Nephron progenitor cell (in vitro differentiated cells): ENCODE data around the gene ACACA.
A peak's percentile ranks its signal among the peaks of the same experiment; 100 is the strongest.

Source experiments
- DNase-seq: peaks from one replicate; pipeline ENCODE4 v3.0.0; 2021
- H3K27ac Mint-ChIP-seq: 2 replicates; pipeline ENCODE4 v1.8.0; 2021; ENCODE audit warnings: mild to moderate bottlenecking, moderate library complexity, mixed read lengths
- H3K27me3 Mint-ChIP-seq: 2 replicates; pipeline ENCODE4 v1.8.0; 2021; ENCODE audit warnings: mild to moderate bottlenecking, low read depth, mixed read lengths; ENCODE audit not compliant: poor library complexity
- H3K36me3 Mint-ChIP-seq: 2 replicates; pipeline ENCODE4 v1.8.0; 2021; ENCODE audit warnings: low read depth, mixed read lengths
- H3K4me1 Mint-ChIP-seq: 2 replicates; pipeline ENCODE4 v1.8.0; 2021; ENCODE audit warnings: mixed read lengths
- H3K4me3 Mint-ChIP-seq: 2 replicates; pipeline ENCODE4 v1.8.0; 2021; ENCODE audit warnings: mild to moderate bottlenecking, moderate library complexity, mixed read lengths
- H3K9me3 Mint-ChIP-seq: 2 replicates; pipeline ENCODE4 v1.8.0; 2021; ENCODE audit warnings: mild to moderate bottlenecking, moderate library complexity, mixed read lengths
- TF ChIP-seq, protein P1 (sequence below): fragments of 200-600 bp; sonication (generic); IDR thresholded peaks from 2 replicates; pipeline ENCODE4 v1.5.0; 2021; ENCODE audit warnings: antibody characterized with exemption

ACACA gene

DNA sequence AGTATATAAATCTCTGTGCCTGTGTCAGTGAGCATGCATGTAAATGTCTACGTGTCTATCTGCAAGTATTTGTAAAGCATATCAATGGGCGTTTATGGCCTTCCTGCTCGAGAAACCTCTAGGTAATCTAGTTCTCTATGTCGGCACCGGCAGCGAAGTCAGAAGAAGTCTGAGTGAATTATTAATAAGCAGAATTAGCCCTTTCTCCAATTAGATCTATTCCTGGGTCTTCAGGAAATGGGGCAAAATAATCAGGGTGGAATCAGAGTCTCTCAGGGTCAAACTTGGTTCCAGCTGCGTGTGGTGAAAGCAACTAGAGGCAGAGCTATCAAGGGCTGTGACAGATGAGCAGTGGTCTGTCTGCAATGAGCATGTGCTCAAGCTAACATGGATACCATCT is 30.9 kb downstream of the ACACA start, which contains the start of gene C17orf78:
Gene C17orf78 (plus strand): TSS at position 280 of the 400 bp plus-strand sequence. CDS start 108 bp downstream, at position 388.
- TF ChIP-seq, protein P1, sequence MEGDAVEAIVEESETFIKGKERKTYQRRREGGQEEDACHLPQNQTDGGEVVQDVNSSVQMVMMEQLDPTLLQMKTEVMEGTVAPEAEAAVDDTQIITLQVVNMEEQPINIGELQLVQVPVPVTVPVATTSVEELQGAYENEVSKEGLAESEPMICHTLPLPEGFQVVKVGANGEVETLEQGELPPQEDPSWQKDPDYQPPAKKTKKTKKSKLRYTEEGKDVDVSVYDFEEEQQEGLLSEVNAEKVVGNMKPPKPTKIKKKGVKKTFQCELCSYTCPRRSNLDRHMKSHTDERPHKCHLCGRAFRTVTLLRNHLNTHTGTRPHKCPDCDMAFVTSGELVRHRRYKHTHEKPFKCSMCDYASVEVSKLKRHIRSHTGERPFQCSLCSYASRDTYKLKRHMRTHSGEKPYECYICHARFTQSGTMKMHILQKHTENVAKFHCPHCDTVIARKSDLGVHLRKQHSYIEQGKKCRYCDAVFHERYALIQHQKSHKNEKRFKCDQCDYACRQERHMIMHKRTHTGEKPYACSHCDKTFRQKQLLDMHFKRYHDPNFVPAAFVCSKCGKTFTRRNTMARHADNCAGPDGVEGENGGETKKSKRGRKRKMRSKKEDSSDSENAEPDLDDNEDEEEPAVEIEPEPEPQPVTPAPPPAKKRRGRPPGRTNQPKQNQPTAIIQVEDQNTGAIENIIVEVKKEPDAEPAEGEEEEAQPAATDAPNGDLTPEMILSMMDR = no peak
- Mint-ChIP-seq H3K4me3 (no peak within 1 kb of the TSS), H3K9me3 (peaks cover 6% of the 10 kb centered on the region), H3K4me1 (peaks cover 9% of the 10 kb centered on the region), H3K36me3 (peaks cover 5% of the 10 kb centered on the region), H3K27me3 (no peaks in the 10 kb centered on the region), H3K27ac (no peak within 1 kb of the TSS)
- no peak for DNase-seq

DNA sequence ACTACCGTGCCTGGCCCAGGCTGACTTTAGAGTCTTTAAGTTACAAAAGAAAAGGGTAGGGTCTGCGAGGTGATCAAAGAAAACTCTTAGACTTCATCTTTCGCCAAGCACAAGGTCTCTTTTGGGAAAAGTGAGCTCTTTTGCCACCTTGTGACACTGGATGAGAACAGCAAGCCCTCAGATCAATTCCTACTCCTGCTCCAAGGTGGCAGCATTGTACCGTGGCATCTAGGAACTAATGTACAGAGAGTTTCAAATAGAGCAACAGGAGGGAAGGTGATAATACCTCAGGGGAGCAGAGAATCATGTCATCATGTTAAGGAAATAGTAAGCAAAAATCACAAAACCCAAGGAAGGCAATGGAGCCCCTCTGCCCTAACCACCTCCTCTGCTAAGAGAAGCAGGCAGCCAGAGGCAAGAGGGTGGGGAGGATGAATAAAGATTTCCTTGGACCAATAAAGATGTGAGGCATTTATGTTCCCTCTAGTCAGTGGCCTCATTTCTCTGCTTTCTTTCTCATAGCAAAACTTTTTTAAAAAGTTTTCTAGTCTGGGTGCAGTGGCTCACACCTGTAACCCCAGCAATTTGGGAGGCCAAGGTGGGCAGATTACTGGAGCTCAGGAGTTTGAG is 33.0 kb downstream of the ACACA start:
- TF ChIP-seq, protein P1 = peak; percentile 94
- no peaks in the 10 kb centered on the region for H3K9me3 Mint-ChIP-seq
- peak; percentile 57 for DNase-seq
- peaks cover 9% of the 10 kb centered on the region for H3K4me1 Mint-ChIP-seq
- no peak overlapping the region for H3K4me3 Mint-ChIP-seq
- H3K27ac Mint-ChIP-seq = no peak overlapping the region
- peaks cover 3% of the 10 kb centered on the region for H3K36me3 Mint-ChIP-seq
- no peaks in the 10 kb centered on the region for H3K27me3 Mint-ChIP-seq

DNA sequence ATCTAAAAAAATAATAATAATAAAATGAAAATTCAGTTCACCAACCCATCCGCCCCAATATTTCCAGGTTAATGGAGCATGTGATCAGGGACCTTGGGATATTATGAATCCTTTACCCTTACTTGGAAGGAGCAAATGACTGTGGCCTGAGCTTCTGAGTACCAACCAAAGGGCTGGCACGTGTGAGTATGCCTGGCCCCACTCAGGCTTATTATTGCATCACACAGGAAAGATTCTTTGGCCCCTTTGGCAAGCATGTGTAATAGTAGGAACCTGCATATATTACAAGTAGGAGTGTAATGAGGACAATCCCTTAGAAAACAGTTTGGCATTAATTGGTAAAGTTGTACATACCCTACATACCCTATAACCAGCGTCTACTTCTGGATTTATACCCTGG is 38.1 kb downstream of the ACACA start:
- H3K4me1 Mint-ChIP-seq = peaks cover 6% of the 10 kb centered on the region
- H3K9me3 Mint-ChIP-seq = no peaks in the 10 kb centered on the region
- no peak overlapping the region for H3K4me3 Mint-ChIP-seq
- no peaks in the 10 kb centered on the region for H3K27me3 Mint-ChIP-seq
- DNase-seq = no peak
- TF ChIP-seq, protein P1 = no peak
- H3K36me3 Mint-ChIP-seq = peaks cover 12% of the 10 kb centered on the region
- H3K27ac Mint-ChIP-seq = no peak overlapping the region

DNA sequence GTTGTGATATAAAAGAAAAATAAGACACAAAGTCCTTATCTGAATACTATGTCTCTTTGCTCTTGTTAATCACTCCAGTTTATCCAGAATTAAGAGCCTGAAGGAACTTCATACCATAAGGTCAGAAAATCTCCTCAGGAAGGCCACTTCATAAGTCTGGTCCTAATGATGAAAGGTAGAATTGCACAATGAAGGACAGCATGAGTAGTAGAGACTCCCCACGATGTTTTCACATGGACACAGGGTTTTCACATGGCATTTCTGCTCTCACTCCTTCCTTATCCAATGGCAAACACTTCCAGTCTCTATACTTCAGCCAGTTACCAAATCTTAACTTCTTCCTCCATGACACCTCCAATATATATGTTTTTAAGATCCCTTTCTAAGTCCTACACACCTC is 41.0 kb downstream of the ACACA start:
- no peak for DNase-seq
- peaks cover 12% of the 10 kb centered on the region for H3K36me3 Mint-ChIP-seq
- no peak overlapping the region for H3K27ac Mint-ChIP-seq
- TF ChIP-seq, protein P1 = no peak
- H3K4me3 Mint-ChIP-seq = no peak overlapping the region
- H3K9me3 Mint-ChIP-seq = no peaks in the 10 kb centered on the region
- peaks cover 13% of the 10 kb centered on the region for H3K4me1 Mint-ChIP-seq
- H3K27me3 Mint-ChIP-seq = peaks cover 1% of the 10 kb centered on the region

DNA sequence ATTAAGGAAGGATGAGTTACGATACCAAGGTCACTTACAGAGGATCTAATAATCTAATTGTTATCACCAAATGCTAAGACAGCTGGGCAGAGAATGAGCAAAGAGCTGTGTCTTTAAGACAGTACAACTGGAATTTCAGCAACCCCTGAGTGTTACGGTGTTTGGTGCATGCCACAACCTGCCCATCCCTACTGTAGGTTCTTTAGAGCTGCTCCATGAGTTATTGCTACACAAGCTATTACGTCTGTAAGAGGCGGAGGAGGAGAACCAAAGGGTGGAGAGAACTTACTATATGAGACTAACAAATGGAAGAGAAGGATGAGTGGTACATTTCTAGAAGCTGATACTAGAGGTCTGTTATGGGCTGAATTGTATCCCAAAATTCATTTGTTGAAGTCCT is 45.1 kb downstream of the ACACA start:
- H3K36me3 Mint-ChIP-seq = peaks cover 11% of the 10 kb centered on the region
- no peak for DNase-seq
- TF ChIP-seq, protein P1 = no peak
- H3K4me3 Mint-ChIP-seq = no peak overlapping the region
- H3K4me1 Mint-ChIP-seq = peaks cover 43% of the 10 kb centered on the region
- no peaks in the 10 kb centered on the region for H3K9me3 Mint-ChIP-seq
- no peak overlapping the region for H3K27ac Mint-ChIP-seq
- peaks cover 3% of the 10 kb centered on the region for H3K27me3 Mint-ChIP-seq

DNA sequence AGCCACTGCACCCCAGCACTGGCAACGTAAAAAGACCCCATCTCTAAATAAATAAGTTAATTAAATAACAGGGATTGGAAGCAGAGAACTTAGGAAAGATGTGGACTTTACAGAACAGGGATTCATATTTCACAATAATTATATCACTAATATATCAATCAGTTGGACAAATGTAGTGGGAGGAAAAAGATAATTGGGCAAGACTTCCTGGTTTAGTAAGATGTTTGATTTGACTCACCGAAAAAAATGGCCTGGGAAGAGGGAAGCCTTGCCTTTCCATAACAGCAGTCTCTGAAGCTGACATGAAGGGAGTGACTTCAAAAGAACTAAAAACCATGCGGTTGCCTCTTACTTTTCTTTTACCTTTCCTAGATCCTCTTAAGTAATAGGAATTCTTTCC is 46.0 kb downstream of the ACACA start:
- no peaks in the 10 kb centered on the region for H3K9me3 Mint-ChIP-seq
- peaks cover 10% of the 10 kb centered on the region for H3K36me3 Mint-ChIP-seq
- H3K4me1 Mint-ChIP-seq = peaks cover 47% of the 10 kb centered on the region
- TF ChIP-seq, protein P1 = no peak
- no peak for DNase-seq
- H3K27me3 Mint-ChIP-seq = peaks cover 3% of the 10 kb centered on the region
- H3K4me3 Mint-ChIP-seq = no peak overlapping the region
- H3K27ac Mint-ChIP-seq = peak overlapping the region; percentile 95
